ENCODE measurements around the gene SRXN1.
"Not testable (repeated sequence)": the region's sequence is repeated elsewhere in the genome, so short reads cannot be mapped to it uniquely, and the experiment has no call there.

SRXN1 gene

DNA sequence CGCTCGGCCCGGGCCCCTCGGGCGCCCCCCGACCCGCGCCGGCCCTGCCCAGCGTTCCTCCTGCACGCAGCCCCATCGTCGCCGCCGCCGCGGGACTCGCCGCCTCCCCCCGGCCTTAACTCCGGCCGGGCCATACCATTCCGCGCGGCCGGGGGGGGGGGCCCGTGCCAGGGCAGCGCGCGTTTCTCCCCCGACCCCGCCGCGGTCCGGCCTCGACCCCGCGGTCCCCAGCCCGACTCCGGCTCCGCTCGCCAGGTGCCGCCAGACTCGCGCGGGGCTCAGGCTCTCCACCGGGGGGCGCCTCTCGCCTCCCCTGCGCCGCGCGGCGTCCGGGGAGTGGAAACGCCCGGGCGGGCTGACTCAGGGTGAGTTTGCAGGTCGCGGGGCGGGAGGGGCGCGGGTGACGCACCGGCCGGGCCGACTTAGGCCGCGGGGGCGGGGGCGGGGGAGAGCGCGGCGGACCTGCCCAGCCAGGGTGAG lies at the start of gene SRXN1:
TSS of gene SRXN1 (minus strand) at position 91 of the 480 bp plus-strand sequence. CDS start at position 76, 15 bp downstream.
- DNase-seq, result no peak

DNA sequence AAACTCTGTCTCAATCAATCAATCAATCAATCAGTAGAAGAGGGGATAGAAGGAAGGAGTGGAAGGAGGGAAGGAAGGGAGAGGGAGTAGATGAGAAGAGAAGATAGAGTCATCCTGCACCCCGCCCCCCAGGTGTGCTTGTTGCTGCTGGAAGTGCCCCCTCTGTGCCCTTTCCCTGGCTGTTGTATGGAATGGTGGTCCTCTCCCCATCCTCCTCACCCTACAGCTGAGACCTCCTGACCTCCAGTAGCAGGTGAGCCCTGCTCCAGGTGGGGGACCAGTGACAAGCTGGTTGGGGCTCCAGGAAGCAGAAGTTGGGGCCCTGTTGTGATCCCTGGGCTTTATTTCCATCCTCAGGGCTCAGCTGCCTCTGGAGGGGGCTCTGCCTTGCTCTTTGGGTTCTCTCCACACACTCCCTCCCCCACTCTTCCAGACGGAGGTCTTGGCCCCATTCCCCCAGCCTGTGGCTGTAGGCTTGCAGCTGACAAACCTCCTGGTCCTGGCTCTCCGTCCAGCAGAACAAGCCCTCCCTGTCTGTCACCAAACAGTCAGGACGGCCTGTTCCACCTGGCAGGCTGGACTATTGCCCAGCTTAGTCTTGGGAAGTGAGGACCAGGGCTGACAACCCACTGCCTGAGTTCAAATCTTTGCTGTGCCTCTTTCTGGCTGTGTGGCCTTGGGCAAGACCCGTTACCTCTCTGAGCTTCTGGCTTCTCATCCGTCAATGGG lies 48.6 kb upstream of the SRXN1 start:
- no peak for DNase-seq

DNA sequence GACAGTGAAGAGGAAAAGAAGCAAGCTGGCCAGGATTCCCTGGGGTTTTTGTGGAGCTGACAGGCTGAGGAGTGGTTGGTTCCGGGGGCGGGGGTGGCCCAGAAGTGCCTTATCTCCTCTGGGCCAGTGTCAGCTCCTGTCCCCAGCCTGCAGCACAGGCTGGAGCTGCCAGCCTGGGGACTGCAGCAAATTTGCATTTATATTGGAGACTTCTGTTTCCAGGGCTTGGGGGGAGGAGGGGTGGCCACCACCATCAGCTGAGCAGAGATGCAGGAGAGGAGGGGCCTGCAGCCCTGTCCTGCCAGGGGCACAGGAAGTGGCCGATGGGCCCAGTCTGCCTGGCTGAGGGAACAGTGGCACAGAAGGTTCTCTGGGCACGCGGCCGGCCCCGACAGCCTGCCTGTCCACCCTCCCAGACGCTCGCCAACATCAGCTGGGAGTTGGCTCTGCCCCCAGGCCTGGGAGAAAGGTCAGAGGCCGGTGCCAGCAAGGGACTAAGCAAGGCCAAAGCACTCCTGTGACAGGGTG lies 46.9 kb upstream of the SRXN1 start:
- no peak for DNase-seq

DNA sequence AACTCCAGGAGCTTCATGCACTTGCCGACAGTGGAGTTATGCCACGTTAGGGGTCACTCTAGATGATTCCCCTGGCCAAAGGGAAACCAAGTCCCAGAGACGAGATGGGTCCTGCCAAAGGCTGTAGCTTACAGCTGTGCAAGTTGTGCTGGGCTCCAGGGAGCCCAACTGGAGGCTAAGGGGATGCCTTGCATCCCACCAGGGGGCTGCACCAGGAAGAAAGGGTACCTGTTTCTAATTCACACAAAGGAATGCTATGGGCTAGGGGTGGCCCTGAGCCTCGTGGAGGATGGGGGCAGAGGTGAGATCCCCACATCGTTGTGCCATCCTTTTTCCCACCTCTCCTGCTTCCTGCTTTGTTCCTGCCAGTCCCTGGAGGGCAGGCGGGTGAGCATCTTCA lies 46.3 kb upstream of the SRXN1 start:
- no peak for DNase-seq

DNA sequence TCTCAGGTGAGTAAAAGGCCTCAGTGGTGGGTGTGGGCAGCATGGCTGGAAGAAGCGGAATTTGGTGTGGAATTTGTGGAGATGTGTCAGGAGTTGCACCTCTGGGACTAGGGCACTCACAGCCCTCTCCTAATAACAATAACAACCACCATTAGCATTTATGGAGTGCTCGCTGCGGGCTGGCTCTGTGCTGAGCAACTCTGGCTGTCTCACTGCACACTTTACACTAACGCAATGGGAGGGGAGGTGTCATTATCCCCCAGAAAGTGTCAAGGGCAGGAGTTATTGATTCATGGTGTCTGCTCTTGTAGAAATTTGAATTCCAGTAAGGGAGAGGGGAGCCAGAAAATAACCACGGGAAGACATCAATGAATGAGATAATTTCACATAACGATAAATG lies 45.3 kb upstream of the SRXN1 start:
- DNase-seq, result no peak

DNA sequence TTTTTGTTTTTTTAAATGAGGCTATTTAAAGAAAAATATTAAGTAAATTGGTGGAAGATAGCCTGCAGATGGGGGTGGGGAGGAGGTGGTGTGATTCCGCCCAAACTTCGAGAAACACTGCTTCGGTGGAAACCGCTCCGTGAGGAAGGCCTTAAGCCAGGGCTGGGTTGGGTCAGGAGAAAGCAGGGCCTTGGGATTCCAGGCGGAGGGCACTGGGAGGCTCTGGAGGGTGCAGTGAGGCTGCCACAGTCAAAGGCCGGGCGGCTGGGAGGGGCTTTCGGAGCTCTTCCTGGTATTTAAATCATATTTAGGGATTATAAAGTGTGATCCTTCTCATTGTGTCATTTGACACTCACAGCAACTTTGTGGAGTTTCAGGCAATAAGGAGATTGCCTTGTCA lies 44.8 kb upstream of the SRXN1 start:
- no peak for DNase-seq

DNA sequence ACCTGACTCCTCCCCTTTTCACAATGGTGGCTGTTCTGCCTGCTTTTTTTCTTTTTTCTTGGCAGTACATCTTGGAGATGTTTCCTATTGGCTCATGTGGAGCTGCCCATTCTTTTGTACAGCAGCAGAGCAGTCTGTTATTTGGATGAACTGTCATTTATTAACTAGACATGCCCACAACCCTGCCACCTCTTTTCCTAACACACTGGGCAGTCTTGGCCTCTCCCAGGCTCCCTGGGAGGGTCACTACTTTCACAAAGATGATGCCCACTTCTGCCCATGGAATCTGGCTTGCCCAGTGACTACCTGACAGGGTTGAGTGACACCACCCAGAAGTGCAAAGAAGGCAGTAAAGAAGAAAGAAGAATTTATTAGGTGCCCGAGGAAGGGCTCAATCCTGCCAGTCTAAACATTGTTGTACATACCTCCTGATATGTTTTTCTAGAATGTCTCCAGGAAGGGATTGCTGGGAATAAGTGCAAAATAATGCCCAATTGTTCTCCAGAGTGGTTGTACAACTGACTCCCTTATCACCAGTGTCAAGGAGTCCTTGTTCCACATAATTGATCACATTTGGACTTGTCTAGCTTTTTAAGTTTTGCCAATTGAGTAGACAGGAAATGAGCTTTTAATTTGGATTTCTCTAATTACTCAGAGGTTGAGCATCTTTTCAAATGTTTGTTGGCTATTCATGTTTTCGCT lies 42.3 kb upstream of the SRXN1 start:
- no peak for DNase-seq

DNA sequence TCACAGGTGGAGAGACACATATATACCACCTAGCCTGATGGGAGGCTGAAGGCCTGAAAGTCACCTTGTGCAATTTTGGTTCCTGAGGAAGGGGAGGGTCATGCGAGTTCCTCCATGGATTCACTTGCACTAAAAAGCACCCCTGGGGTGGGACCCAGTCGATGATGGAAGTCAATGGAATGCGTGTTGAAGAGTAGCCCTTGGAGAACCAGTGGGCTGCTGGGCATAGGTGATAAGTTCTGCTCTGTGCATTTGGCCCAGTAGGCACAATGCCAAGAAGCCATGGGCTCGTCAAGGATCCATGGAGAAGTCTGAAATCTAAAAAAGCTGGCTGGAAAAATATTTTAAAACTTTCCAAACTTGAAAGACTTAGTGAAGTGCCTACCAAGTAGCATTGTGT lies 41.5 kb upstream of the SRXN1 start:
- no peak for DNase-seq

DNA sequence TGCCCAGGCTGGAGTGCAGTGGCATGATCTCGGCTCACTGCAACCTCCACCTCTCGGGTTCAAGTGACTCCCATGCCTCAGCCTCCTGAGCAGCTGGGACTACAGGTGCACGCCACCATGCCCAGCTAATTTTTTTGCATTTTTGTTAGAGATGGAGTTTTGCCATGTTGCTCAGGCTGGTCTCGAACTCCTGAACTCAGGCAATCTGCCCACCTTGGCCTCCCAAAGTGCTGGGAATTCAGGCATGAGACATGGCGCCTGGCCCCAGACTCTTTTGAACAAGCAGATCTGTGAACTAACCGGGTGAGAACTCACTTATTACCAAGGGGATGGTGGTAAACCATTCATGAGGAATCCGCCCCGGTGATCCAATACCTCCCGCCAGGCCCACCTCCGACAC lies 40.8 kb upstream of the SRXN1 start:
- not testable (repeated sequence) for DNase-seq

DNA sequence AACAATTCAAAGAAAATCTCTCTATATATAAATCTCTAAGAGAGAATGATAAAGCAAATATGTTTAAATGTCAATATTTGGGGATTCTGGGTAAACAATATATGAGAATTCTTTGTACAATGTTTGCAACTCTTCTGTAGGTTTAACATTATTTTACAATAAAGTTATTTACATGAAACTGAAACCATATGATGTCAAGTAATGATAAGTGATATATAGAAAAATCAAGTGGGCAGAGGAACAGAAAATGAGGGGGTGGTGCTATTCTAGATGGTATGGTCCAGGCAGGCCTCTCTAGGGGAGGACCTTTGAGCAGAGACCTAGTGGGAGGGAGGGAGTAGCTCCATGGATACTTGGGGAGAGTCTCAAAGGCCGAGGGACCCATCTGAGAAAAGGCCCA lies 39.0 kb upstream of the SRXN1 start:
- no peak for DNase-seq

DNA sequence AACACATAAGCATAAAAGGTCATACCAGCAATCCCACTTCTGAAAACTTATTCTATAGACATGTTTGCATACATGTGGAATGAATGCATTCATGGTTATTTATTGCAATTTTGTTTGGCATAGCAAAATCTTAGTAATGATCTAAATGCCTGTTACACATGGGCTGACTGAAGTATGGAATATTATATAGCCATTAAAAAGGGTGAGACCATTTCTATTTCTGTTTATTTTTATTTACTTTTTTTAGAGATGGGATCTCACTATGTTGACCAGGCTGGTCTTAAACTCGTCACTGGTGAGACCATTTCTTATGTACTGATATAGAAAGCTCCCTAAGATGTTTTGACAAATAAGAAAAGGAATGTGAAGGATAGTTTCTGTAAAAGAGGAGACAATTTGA lies 36.9 kb upstream of the SRXN1 start:
- DNase-seq, result no peak

DNA sequence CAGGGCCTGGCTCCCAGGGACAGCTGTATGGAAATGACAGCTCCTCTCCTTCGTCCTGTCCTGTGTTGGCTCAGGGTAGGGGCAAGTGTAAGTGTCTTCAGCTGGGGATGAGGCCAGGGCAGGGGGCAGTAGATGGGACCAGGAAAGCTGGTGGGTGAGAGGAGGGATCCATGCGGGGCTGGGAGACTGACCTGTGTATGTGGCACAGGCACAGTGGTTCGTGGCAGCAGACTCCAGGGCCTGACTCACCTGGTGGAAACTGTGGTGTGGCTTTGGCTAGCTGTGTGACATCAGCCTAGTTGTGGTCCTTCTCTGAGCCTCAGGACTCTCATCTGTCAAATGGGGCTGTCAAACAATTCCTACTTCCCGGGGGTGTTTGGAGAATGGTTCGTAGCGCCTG lies 36.3 kb upstream of the SRXN1 start:
- DNase-seq, result no peak

DNA sequence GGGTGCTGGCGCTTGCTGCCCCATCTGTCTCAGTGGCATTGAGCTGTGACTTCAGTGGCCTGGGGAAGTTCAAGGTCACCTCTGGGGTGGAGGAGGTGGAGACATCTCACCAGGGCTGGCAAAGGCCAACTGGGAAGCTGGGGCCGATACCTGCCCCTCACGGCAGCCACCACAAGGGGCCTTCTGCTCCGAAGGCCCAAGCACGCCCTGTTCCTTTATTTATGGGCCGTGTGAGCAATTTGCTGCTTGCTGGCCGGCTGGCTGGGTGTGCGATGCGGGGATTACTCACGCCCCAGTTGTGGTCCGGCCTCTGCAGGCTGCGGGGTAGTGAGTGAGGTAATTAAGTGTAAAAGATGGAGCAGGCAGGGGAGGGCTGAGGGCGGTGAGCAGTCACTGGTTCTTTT lies 35.8 kb upstream of the SRXN1 start:
- DNase-seq, result no peak

DNA sequence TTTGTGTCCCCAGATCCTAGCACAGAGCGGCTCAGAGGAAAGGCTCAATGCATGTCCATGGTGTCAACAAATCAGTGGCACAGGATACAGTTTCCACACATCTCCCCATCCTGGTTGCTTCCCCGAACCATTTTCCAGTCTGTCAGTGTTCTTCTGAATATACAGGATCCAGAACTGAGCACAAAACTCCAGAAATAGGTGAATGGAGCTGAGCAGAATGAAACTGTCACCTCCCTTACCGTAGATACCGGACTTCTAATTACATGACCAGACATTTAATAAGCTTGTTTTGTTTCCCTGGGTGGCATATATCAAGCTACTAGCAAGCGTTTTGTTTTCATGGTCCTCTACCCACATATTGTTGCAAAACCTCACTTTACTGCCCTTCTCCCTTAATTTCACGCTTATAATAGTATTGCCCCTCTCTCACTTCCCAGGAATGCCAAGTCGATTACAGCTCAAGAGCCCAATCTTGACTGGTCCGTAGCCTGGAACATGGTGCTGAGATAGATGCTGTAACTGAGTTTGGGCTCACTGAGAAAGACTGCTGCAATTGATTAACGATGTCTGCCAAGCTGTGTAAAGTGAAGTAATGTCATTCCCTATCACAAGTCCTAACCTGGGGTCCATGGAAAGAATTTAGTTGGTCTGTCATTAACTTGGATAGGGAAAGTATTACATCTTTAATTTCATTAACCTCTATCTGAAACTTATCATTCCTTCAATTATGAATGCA lies 34.6 kb upstream of the SRXN1 start:
- no peak for DNase-seq

DNA sequence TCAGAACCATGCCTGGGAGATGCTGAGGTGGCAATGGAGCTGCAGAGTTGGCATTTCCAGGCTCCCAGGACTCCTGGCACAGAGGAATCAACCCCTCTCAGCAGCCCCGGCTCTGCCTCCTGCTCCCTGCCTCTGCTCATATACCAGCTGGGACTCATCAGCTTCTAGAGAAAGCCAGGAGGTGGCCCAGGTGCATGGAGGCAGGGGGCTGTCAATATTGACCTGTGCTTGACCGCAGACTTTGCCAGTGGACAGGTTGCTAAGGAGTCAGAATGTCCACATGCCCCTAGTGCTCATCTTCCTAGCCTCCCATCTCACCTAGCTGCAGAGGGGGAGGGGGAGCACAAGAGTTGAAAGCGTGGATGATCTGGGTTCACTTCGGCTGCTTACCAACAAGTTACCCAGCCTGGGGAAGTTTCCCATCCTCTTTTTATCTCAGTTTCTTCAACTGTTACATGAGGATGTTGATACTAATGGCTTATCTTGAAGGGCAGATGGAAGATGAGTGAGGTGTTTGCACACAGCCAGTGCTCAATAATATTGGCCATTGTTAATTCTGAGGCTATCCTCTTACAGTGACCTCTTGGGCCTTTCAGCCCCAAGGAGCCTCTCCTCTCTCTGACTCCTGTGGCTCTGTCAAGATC lies 31.8 kb upstream of the SRXN1 start:
- DNase-seq, result no peak

DNA sequence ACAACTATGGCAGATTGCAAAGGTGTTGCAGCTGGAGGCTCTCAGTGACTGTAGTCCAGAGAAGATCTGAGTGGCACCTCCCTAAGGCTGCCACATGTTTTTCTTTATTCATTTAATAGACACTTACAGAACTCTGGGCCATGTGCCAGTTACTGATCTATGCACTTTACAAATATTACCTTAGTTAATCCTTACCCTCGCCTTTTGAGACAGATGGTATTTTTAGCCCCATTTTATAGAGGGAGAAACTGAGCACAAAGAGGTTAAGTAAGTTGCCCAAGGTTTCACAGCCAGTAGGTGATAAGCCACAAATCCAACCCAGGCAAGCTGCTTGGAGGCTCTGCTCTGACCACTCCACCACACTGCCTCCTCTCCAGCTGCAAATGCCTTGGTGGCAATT lies 29.1 kb upstream of the SRXN1 start:
- DNase-seq, result no peak

DNA sequence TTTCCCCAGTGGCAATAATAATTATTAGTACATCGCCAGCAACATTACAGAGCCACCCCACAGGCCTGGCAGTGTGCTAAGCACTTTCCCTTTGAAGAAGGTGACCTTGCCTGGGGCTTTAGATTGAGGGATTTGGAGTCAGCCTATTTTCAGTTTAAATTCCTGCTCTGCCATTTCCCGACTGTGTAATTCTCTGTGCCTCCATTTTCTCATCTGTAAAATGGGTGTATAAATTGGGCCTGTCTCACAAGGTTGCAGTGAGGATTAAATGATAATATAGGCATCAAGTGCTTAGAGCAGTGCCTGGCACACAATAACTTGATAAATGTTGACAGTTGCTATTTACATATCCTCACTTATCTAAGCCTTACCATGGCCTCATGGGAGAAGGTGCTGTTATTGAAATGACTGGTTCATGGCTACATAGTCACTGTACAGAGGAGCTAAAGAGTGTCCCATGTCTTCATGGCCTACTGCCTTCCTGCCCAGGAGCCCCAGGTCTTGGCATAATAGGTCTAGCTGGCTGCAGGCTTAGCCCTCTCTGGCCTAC lies 27.7 kb upstream of the SRXN1 start:
- no peak for DNase-seq

DNA sequence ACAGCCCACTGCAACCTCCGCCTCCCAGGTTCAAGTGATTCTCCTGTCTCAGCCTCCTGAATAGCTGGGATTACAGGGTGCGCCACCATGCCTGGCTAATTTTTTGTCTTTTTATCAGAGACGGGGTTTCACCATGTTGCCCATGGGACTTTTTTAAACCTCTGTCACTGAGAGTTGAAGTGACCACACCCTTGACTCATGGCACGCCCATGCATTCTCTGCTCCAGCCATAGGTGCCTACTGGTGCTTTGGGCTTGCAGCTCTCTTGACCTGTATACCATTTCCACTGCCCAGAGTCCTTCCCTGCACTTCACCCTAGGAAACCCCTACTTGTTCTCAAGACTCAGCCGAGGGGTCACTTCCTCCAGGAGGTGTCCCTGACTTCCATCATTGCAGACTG lies 25.0 kb upstream of the SRXN1 start:
- DNase-seq, result no peak

DNA sequence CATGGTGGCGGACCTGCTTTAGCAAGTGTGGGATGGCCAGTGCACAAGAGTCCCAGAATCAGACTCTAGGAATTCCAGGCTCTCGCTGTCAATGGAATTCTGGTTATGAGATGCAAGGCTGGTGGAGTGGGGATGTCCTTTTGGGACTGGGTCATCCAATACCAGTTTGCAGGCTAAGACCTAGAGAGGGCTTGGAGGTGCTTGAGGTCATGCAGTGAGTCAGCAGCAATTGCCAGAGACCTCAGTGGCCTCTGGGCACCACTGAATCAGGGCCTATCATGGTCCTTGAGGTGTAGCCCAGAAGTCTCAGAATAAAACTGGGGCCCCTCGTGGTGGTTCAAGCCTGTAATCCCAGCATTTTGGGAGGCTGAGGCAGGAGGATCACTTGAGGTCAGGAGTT lies 24.0 kb upstream of the SRXN1 start:
- DNase-seq, result no peak

DNA sequence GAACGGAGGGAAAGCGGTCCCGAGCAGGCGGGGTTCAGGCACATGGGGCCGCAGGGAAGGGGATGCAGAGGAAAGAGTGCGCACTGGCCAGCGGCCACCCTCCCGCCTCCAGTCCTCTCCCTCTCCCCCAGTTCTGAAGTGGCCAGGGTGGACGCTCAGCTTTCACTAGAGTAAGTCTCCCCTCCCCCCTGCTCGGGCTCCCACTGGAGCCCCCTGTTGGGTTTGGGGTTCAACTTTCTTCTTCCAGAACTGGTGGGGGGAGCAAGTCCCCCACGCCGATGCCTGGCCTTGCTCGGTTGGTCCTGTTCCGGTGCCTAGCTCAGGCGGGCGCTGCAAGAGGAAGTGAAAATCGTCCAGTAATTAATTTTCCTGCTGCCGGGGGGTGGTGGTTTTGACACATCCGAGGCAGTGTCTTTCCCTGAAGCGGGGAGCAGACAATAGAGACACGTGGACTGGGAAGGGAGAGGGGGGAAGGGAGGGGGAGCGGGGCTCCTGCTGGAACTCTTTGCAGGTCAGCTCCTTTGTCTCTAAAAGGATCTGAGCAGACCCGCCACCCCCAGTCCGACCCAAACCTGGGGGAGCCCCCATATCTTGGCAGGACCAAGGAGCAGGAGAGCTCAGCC lies 23.4 kb upstream of the SRXN1 start:
- DNase-seq, result peak; percentile 40

DNA sequence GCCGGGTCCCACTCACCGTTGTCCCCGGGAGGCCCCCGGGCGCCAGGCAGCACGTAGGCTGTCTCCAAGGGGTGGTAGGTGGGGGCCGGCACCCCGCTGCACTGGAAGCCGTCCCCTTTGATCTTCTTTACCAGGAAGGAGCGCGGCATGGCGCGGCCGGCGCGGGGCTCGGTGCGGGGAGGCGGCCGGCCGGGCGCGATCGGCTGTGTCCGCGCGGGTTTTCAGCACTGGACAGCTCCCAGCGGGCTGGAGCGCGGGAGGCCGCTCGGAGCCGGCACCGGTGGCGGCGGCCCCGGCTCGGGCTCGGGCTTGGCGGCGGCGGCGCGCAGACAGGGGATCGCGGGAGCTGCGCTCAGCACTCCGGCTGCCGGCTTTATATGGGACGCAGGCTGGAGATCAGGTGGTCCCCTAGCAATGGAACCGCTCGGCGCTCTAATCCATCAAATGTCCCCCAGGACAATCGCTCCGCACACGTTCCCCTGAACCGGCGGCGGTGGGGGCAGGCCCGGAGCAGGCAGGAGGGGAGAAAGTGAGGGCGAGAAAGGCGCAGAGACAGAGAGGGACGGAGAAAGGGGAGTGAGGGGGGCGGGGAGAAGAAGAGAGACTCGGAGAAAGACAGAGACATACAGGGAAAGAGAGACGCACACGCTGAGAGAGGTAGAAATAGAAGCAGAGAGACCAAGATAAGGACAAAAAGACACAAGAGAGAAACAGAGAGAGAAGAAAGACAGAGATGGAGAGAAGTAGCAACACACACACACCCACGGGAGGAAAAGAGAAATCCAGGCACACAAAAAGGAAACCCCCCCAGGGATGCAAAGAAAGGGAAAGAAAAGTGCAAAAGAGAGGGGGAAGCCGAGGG lies 22.7 kb upstream of the SRXN1 start, which contains the start of gene SCRT2:
TSS of gene SCRT2 (minus strand) at position 350 of the 862 bp plus-strand sequence. CDS start at position 149, 201 bp downstream.
- no peak for DNase-seq

All from NCI-H2081 treated with DMSO at 0.1 percent for 48 hours (cell line).